ENCODE data around the gene OLA1. TPM values are rescaled to one million over a fixed set of nuclear protein-coding genes. Genes with fewer than 3 reads are reported as not detected.

OLA1 gene
- total and polyA plus RNA-seq, 2 of the 13 experiments (the other 11 are each of a cell fraction or from before 2014, with no cell fraction given) = 153 to 241 TPM

DNA sequence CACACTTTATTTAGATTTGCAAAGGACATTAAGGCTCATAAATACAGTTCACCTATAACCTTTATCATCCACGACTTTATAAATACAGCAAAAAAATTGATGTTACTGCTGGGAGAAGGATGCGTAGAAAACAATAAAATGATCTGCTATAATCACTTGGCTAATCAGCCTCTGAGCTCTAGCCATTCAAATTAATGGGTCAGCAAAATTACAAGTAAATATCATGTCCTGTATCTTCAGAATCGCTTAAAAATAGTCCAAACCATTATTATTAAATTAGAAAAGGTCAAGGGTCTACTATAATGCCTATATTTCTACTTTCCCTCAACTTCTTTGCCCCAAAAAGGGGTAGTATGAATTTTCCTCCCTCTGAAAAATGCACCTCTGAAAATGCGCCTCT lies 40.3 kb downstream of the OLA1 start:
- Histone ChIP-seq H4K20me1 (ENCODE audit: insufficient read depth, low read length) (no peaks in the 10 kb centered on the region), H3K4me1 (ENCODE audit: insufficient read depth, low read length) (peaks cover 11% of the 10 kb centered on the region), H3K79me2 (ENCODE audit: insufficient read depth, low read length) (peaks cover 59% of the 10 kb centered on the region), H3K36me3 (replicated peaks in 1 of 2; ENCODE audit: control insufficient read depth in 1 of 2, insufficient read depth in 2 of 2, low read length in 2 of 2) (peaks cover 0 to 10% of the 10 kb centered on the region in 2 experiments; a peak in 2 of 5 replicates), H2AFZ (ENCODE audit: low read length) (no peak overlapping the region), H3K27ac (ENCODE audit: extremely low read length, insufficient read depth, low read length) (no peak overlapping the region), H3K4me2 (ENCODE audit: low read depth, low read length) (no peak overlapping the region), H3K27me3 (ENCODE audit: control insufficient read depth in 1 of 2, insufficient read depth in 2 of 2, low read length in 2 of 2) (no peaks in the 10 kb centered on the region), H3K9ac (ENCODE audit: insufficient read depth, low read depth, low read length) (no peak overlapping the region), H3K9me3 (ENCODE audit: low read length) (no peaks in the 10 kb centered on the region), H3K4me3 (replicated peaks in 1 of 3; ENCODE audit: insufficient read depth in 1 of 3, low read depth in 2 of 3, low read length in 3 of 3) (no peak overlapping the region)
- ChIA-PET POLR2A (interaction anchor here (1.3 kb wide), 1 partner anchor 40 kb away, joined by 3 read pairs; the partner anchor contains the start of gene OLA1), CTCF (ENCODE audit: low intra/inter-chr PET ratio, low total read pairs) (no interaction called here)
- intact Hi-C loops (cut with micrococcal nuclease; ENCODE audit: unreplicated experiment) = no loop called here
- in situ Hi-C loops (cut with HindIII; ENCODE audit: extremely low pct_ligation_motif_present, low pct_unique_long_range_greater_than_20kb) = no loop called here
- no peak for ATAC-seq
- no peak for TF ChIP-seq RAD21 (CRISPR knock-in tag; IDR thresholded peaks at IDR 0.05)
- peak; percentile 29 to 52; a peak in 2 of 4 replicates for TF ChIP-seq MAFK (conservative IDR thresholded peaks at IDR 0.05 in 1 of 2, IDR thresholded peaks at IDR 0.05 in 1 of 2; ENCODE audit: low read length in 2 of 2)
- TF ChIP-seq, protein P1, sequence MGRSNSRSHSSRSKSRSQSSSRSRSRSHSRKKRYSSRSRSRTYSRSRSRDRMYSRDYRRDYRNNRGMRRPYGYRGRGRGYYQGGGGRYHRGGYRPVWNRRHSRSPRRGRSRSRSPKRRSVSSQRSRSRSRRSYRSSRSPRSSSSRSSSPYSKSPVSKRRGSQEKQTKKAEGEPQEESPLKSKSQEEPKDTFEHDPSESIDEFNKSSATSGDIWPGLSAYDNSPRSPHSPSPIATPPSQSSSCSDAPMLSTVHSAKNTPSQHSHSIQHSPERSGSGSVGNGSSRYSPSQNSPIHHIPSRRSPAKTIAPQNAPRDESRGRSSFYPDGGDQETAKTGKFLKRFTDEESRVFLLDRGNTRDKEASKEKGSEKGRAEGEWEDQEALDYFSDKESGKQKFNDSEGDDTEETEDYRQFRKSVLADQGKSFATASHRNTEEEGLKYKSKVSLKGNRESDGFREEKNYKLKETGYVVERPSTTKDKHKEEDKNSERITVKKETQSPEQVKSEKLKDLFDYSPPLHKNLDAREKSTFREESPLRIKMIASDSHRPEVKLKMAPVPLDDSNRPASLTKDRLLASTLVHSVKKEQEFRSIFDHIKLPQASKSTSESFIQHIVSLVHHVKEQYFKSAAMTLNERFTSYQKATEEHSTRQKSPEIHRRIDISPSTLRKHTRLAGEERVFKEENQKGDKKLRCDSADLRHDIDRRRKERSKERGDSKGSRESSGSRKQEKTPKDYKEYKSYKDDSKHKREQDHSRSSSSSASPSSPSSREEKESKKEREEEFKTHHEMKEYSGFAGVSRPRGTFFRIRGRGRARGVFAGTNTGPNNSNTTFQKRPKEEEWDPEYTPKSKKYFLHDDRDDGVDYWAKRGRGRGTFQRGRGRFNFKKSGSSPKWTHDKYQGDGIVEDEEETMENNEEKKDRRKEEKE (IDR thresholded peaks at IDR 0.05) = no peak
- FAIRE-seq = no peak
- WGBS (ENCODE audit: low lambda C conversion rate) = 80% methylated on average over 4 of the region's 4 CpGs
- no TSS peak for BruUV-seq (replicated peaks)
- no peak for DNase-seq (ENCODE audit: low spot score)

DNA sequence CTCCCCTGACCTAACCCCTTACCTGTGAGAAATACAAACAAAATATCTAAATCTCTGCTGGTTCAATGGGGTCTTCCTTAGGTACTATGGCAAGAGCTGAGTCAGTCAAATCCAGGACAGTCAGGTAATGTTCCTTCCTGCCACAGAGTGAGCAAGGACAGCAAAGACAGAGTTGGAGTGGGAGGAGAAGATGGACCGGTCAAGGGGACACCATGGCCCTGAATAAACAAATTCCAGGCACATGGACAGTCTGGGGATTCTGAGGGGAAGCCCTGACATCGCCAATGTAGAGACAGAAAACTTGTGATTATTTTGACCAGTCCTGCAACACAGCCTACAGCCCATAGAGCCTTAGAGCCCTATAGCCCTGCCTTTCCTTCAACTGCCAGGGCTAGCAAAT lies 42.8 kb downstream of the OLA1 start:
- H3K4me3 ChIP-seq (replicated peaks in 1 of 3; ENCODE audit: insufficient read depth in 1 of 3, low read depth in 2 of 3, low read length in 3 of 3) = no peak overlapping the region
- no peak overlapping the region for H2AFZ ChIP-seq (ENCODE audit: low read length)
- in situ Hi-C loops (cut with HindIII; ENCODE audit: extremely low pct_ligation_motif_present, low pct_unique_long_range_greater_than_20kb) = no loop called here
- no peaks in the 10 kb centered on the region for H4K20me1 ChIP-seq (ENCODE audit: insufficient read depth, low read length)
- intact Hi-C loops (cut with micrococcal nuclease; ENCODE audit: unreplicated experiment) = no loop called here
- CTCF ChIA-PET (ENCODE audit: low intra/inter-chr PET ratio, low total read pairs) = no interaction called here
- H3K36me3 ChIP-seq (replicated peaks in 1 of 2; ENCODE audit: control insufficient read depth in 1 of 2, insufficient read depth in 2 of 2, low read length in 2 of 2) = peaks cover 1 to 11% of the 10 kb centered on the region in 2 experiments; a peak in 3 of 5 replicates
- peaks cover 11% of the 10 kb centered on the region for H3K4me1 ChIP-seq (ENCODE audit: insufficient read depth, low read length)
- no peak for FAIRE-seq
- no peak for DNase-seq (ENCODE audit: low spot score)
- no peak for TF ChIP-seq CEBPB (IDR thresholded peaks at IDR 0.05; ENCODE audit: borderline replicate concordance, low read depth, low read length)
- no peak for TF ChIP-seq FOXM1 (CRISPR knock-in tag; IDR thresholded peaks at IDR 0.05)
- no peak for TF ChIP-seq ZNF589 (CRISPR knock-in tag; conservative IDR thresholded peaks at IDR 0.05)
- 0 out of 2 replicates have a peak, but pooled peaks have one; percentile 52 for TF ChIP-seq ZMYM4 (CRISPR knock-in tag; IDR thresholded peaks at IDR 0.05)
- TF ChIP-seq, protein P2, sequence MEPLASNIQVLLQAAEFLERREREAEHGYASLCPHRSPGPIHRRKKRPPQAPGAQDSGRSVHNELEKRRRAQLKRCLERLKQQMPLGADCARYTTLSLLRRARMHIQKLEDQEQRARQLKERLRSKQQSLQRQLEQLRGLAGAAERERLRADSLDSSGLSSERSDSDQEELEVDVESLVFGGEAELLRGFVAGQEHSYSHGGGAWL (CRISPR knock-in tag; IDR thresholded peaks at IDR 0.05) = no peak
- H3K9ac ChIP-seq (ENCODE audit: insufficient read depth, low read depth, low read length) = no peak overlapping the region
- no peaks in the 10 kb centered on the region for H3K27me3 ChIP-seq (ENCODE audit: control insufficient read depth in 1 of 2, insufficient read depth in 2 of 2, low read length in 2 of 2)
- ATAC-seq = peak; percentile 72
- 87% methylated on average over 2 of the region's 2 CpGs for WGBS (ENCODE audit: low lambda C conversion rate)
- H3K4me2 ChIP-seq (ENCODE audit: low read depth, low read length) = no peak overlapping the region
- peaks cover 68% of the 10 kb centered on the region for H3K79me2 ChIP-seq (ENCODE audit: insufficient read depth, low read length)
- no peaks in the 10 kb centered on the region for H3K9me3 ChIP-seq (ENCODE audit: low read length)
- no peak overlapping the region for H3K27ac ChIP-seq (ENCODE audit: extremely low read length, insufficient read depth, low read length)
- BruUV-seq (replicated peaks) = no TSS peak
- POLR2A ChIA-PET = interaction anchor here (1.1 kb wide), 1 partner anchor 43 kb away, joined by 3 read pairs; the partner anchor contains the start of gene OLA1

Data from HepG2 (cell line).